ENCODE results near the gene CKLF. TPM values are rescaled to one million over a fixed set of nuclear protein-coding genes. Genes with fewer than 3 reads are reported as not detected.
"Not testable (repeated sequence)": the region's sequence is repeated elsewhere in the genome, so short reads cannot be mapped to it uniquely, and the experiment has no call there.

The CKLF gene
- total RNA-seq, 1 experiment from 2014 or later: 57.8 TPM

DNA sequence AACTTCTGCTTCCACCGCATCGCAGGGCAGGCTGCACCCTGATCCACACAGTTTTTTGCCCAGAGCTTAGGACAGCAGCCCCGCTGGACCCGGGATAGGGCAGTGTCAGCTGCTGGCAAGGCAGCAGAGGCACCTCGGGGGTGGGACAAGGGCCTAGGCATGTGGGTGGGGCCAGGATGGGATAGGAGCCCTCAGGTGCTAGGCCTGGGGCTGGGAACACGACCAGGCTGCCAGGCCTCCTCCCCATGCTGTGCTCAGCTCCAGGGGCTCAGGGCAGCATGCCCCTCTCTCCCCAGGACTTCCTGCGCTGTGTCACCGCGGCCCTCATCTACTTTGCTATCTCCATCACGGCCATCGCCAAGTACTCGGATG, 56.7 kb downstream of the CKLF start:
- intact Hi-C loops (cut with micrococcal nuclease): loop anchor here (2.0 to 10.0 kb wide), 2 partner anchors 54 to 146 kb away; partner anchors contain the start of gene DYNC1LI2
- H3K9me3 Mint-ChIP-seq (ENCODE audit: unreplicated experiment): no peaks in the 10 kb centered on the region
- BruUV-seq (replicated peaks): no TSS peak
- no peak overlapping the region for H3K27ac Mint-ChIP-seq (ENCODE audit: low read depth, unreplicated experiment)
- H3K4me1 Mint-ChIP-seq (ENCODE audit: insufficient read depth, unreplicated experiment): peaks cover 8% of the 10 kb centered on the region
- no peak overlapping the region for H3K4me3 Mint-ChIP-seq (ENCODE audit: unreplicated experiment)
- CTCF ChIA-PET: interaction anchor here (0.5 to 5.5 kb wide), 36 partner anchors 8 to 258 kb away, joined by 3 to 56 read pairs (median 7); partner anchors contain the start of genes CMTM2 and NAE1
- POLR2A ChIA-PET: interaction anchor here (0.7 to 3.3 kb wide), 5 partner anchors 9 to 101 kb away, joined by 3 to 17 read pairs (median 4); no protein-coding TSS in a partner anchor
- TF ChIP-seq, protein P1, sequence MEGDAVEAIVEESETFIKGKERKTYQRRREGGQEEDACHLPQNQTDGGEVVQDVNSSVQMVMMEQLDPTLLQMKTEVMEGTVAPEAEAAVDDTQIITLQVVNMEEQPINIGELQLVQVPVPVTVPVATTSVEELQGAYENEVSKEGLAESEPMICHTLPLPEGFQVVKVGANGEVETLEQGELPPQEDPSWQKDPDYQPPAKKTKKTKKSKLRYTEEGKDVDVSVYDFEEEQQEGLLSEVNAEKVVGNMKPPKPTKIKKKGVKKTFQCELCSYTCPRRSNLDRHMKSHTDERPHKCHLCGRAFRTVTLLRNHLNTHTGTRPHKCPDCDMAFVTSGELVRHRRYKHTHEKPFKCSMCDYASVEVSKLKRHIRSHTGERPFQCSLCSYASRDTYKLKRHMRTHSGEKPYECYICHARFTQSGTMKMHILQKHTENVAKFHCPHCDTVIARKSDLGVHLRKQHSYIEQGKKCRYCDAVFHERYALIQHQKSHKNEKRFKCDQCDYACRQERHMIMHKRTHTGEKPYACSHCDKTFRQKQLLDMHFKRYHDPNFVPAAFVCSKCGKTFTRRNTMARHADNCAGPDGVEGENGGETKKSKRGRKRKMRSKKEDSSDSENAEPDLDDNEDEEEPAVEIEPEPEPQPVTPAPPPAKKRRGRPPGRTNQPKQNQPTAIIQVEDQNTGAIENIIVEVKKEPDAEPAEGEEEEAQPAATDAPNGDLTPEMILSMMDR (IDR thresholded peaks at IDR 0.05; ENCODE audit: unreplicated experiment): no peak
- DNase-seq (ENCODE audit: unreplicated experiment): no peak
- H3K36me3 Mint-ChIP-seq (ENCODE audit: insufficient read depth, unreplicated experiment): peaks cover 29% of the 10 kb centered on the region
- no peaks in the 10 kb centered on the region for H3K27me3 Mint-ChIP-seq (ENCODE audit: insufficient read depth, unreplicated experiment)

DNA sequence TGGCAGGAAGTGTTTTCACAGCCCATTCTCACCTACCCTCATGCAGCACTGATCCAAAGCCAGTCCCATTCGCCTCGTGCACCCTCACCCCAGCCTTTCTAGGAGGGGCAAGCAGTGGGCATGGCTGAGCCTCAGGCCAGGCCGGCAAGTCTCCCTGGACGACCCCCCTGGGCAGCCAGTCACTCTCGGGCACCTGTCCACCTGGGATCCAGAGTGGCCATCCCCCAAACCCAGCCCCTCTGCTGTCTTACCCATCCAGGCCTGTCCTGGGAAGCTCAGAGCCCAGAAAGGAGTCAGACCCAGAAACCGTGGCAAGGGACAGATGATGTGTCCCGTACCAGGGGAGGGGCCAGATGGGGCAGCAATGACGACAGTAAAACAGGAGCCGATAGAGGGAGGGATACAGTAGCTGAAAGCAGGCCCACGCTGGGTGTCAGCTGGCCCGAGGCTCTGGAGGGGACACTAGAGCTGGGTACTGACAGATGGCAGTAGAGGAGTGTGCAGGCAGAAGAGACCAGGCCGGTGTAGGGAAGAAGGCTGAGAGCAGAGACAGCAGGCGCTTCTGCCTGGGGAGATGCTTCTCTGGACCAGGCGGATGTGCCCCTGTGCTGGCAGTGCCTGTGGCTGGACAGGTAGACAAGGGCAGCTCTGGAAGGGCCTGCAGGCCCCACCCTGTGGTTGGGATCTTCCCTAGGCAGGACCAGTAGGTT, 57.9 kb downstream of the CKLF start:
- Mint-ChIP-seq H3K36me3 (ENCODE audit: insufficient read depth, unreplicated experiment) (peaks cover 29% of the 10 kb centered on the region), H3K4me1 (ENCODE audit: insufficient read depth, unreplicated experiment) (peaks cover 8% of the 10 kb centered on the region), H3K27ac (ENCODE audit: low read depth, unreplicated experiment) (no peak overlapping the region), H3K27me3 (ENCODE audit: insufficient read depth, unreplicated experiment) (no peaks in the 10 kb centered on the region), H3K9me3 (ENCODE audit: unreplicated experiment) (no peaks in the 10 kb centered on the region), H3K4me3 (ENCODE audit: unreplicated experiment) (no peak overlapping the region)
- TF ChIP-seq, protein P1 (IDR thresholded peaks at IDR 0.05; ENCODE audit: unreplicated experiment): no peak
- DNase-seq (ENCODE audit: unreplicated experiment): no peak
- CTCF ChIA-PET: interaction anchor here (0.6 to 5.5 kb wide), 11 partner anchors 8 to 210 kb away, joined by 3 to 56 read pairs (median 6); partner anchors contain the start of gene CMTM2
- POLR2A ChIA-PET: no interaction called here
- no TSS peak for BruUV-seq (replicated peaks)
- intact Hi-C loops (cut with micrococcal nuclease): no loop called here

- CTCF ChIA-PET: interaction anchor here (0.7 to 5.5 kb wide), 11 partner anchors 28 to 257 kb away, joined by 3 to 56 read pairs (median 4); no protein-coding TSS in a partner anchor
- DNase-seq (ENCODE audit: unreplicated experiment); H3K4me3 Mint-ChIP-seq (ENCODE audit: unreplicated experiment); H3K27me3 Mint-ChIP-seq (ENCODE audit: insufficient read depth, unreplicated experiment); H3K9me3 Mint-ChIP-seq (ENCODE audit: unreplicated experiment); H3K27ac Mint-ChIP-seq (ENCODE audit: low read depth, unreplicated experiment); BruUV-seq (replicated peaks); intact Hi-C loops (cut with micrococcal nuclease); H3K4me1 Mint-ChIP-seq (ENCODE audit: insufficient read depth, unreplicated experiment): not testable (repeated sequence)
- peaks cover 29% of the 10 kb centered on the region for H3K36me3 Mint-ChIP-seq (ENCODE audit: insufficient read depth, unreplicated experiment)
- POLR2A ChIA-PET: interaction anchor here (0.6 kb wide), 1 partner anchor 72 kb away, joined by 3 read pairs; no protein-coding TSS in a partner anchor
These were observed 59.5 kb downstream of the CKLF start for GRCh38 chr16:66611911-66612310.

DNA sequence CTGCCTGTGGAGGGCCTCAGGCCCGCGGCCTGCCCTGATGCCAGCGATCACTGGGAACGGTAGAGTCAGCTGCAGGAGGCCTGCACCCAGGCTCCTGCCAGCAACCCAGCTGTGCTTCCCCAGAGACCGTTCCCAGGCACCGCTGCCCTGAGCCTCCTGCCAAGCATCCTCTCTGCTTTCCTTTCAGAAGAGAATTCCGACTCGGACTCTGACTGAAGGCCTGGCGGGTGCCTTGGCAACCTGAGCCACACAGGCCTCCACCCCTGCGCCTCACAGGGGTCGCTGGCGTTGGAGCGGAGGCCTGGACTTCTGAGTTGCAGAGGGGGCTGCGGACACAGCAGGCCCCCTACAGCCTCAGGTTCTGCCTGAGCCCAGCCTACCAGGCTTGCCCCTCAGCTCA, 60.0 kb downstream of the CKLF start:
- Mint-ChIP-seq H3K9me3 (ENCODE audit: unreplicated experiment) (no peaks in the 10 kb centered on the region), H3K27ac (ENCODE audit: low read depth, unreplicated experiment) (no peak overlapping the region), H3K36me3 (ENCODE audit: insufficient read depth, unreplicated experiment) (peaks cover 29% of the 10 kb centered on the region), H3K4me1 (ENCODE audit: insufficient read depth, unreplicated experiment) (peaks cover 8% of the 10 kb centered on the region), H3K27me3 (ENCODE audit: insufficient read depth, unreplicated experiment) (no peaks in the 10 kb centered on the region), H3K4me3 (ENCODE audit: unreplicated experiment) (no peak overlapping the region)
- BruUV-seq (replicated peaks): no TSS peak
- POLR2A ChIA-PET: interaction anchor here (0.6 to 1.3 kb wide), 2 partner anchors 41 to 71 kb away, joined by 3 to 4 read pairs; no protein-coding TSS in a partner anchor
- no peak for DNase-seq (ENCODE audit: unreplicated experiment)
- intact Hi-C loops (cut with micrococcal nuclease): no loop called here
- TF ChIP-seq, protein P1 (IDR thresholded peaks at IDR 0.05; ENCODE audit: unreplicated experiment): no peak
- CTCF ChIA-PET: interaction anchor here (0.7 to 2.2 kb wide), 5 partner anchors 39 to 255 kb away, joined by 3 to 7 read pairs (median 5); no protein-coding TSS in a partner anchor
